Measurements from ENCODE around the gene WDSUB1. TPM values are rescaled to one million over a fixed set of nuclear protein-coding genes. Genes with fewer than 3 reads are reported as not detected.

The WDSUB1 gene
- total RNA-seq, 2 experiments from 2014 or later: 3.7 to 5.3 TPM

DNA sequence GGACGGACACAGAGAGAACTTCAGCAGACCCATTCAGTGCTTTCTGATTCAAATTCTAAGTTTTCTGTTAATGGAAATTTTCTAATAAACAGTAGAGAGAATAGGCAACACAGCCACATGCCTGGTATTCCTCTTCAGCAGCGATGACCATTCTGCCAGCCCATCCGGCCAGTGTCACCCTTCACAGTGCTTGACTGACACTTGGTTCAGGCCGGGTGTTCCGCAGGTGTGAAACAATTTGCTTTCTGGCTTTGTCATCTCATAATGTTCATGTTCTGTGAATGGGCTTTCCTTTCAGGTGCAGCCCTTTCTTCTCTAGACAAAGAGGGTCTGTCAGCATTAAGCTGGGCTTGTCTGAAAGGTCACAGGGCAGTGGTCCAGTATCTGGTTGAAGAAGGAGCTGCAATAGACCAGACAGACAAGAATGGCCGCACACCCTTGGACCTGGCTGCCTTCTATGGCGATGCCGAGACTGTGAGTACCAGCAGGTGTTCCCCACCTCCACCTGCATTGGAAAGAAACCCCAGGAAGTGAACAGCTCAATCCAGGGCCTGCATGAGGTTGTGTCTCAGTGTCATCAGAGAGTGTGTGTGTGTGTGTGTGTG, 67.0 kb downstream of the WDSUB1 start:
- CTCF ChIA-PET (ENCODE audit: unreplicated experiment): no interaction called here
- POLR2A ChIA-PET: interaction anchor here (0.6 kb wide), 1 partner anchor 14 kb away, joined by 3 read pairs; no protein-coding TSS in a partner anchor
- H3K4me1 ChIP-seq (ENCODE audit: insufficient read depth, low read length, poor library complexity, severe bottlenecking): no peaks in the 10 kb centered on the region
- no peak overlapping the region for H2AFZ ChIP-seq (ENCODE audit: low read length)
- H3K27ac ChIP-seq (ENCODE audit: low read depth, low read length, poor library complexity, severe bottlenecking): no peak overlapping the region
- TF ChIP-seq, protein P1, sequence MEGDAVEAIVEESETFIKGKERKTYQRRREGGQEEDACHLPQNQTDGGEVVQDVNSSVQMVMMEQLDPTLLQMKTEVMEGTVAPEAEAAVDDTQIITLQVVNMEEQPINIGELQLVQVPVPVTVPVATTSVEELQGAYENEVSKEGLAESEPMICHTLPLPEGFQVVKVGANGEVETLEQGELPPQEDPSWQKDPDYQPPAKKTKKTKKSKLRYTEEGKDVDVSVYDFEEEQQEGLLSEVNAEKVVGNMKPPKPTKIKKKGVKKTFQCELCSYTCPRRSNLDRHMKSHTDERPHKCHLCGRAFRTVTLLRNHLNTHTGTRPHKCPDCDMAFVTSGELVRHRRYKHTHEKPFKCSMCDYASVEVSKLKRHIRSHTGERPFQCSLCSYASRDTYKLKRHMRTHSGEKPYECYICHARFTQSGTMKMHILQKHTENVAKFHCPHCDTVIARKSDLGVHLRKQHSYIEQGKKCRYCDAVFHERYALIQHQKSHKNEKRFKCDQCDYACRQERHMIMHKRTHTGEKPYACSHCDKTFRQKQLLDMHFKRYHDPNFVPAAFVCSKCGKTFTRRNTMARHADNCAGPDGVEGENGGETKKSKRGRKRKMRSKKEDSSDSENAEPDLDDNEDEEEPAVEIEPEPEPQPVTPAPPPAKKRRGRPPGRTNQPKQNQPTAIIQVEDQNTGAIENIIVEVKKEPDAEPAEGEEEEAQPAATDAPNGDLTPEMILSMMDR (conservative IDR thresholded peaks at IDR 0.05; ENCODE audit: low read length): no peak
- TF ChIP-seq EZH2phosphoT487 (IDR thresholded peaks at IDR 0.05; ENCODE audit: borderline replicate concordance, low read depth, low read length): no peak
- H3K79me2 ChIP-seq (ENCODE audit: insufficient read depth, low read depth, low read length): no peaks in the 10 kb centered on the region
- BruUV-seq (replicated peaks): no TSS peak
- H3K4me2 ChIP-seq (ENCODE audit: low read length): no peak overlapping the region
- intact Hi-C loops (cut with micrococcal nuclease; ENCODE audit: unreplicated experiment): no loop called here
- no peaks in the 10 kb centered on the region for H3K9me3 ChIP-seq (ENCODE audit: low read length)
- no peaks in the 10 kb centered on the region for H4K20me1 ChIP-seq (ENCODE audit: insufficient read depth, low read length)
- DNase-seq (ENCODE audit: low spot score): no peak
- H3K36me3 ChIP-seq (ENCODE audit: insufficient read depth, low read length): no peaks in the 10 kb centered on the region
- no peak overlapping the region for H3K4me3 ChIP-seq (ENCODE audit: low read depth, low read length, poor library complexity, severe bottlenecking)
- no peaks in the 10 kb centered on the region for H3K9me2 ChIP-seq (ENCODE audit: insufficient read depth, low read length)

DNA sequence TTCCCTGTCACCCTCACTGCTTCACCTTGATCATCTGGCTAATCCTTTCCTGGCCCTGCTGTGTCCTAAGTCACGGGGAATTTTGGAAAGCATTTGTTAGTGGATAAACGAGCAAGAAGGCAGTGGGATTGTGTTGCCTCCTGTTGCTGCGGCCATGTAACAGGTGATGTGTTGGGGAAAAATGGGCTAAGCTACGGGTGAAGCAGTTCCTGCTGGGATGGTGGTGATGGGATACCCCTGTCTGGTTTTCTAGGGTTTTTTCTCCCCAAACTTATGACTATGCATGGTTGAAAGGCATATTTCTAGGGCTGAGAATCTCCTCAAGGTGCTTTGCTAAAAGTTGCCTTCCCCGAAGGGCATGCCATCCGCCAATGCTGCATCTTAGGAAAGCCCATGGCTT, 68.1 kb downstream of the WDSUB1 start:
- CTCF ChIA-PET (ENCODE audit: unreplicated experiment): no interaction called here
- Histone ChIP-seq H3K79me2 (ENCODE audit: insufficient read depth, low read depth, low read length) (no peaks in the 10 kb centered on the region), H3K9me3 (ENCODE audit: low read length) (no peaks in the 10 kb centered on the region), H3K4me2 (ENCODE audit: low read length) (no peak overlapping the region), H3K4me3 (ENCODE audit: low read depth, low read length, poor library complexity, severe bottlenecking) (no peak overlapping the region), H2AFZ (ENCODE audit: low read length) (no peak overlapping the region), H3K9me2 (ENCODE audit: insufficient read depth, low read length) (no peaks in the 10 kb centered on the region), H3K36me3 (ENCODE audit: insufficient read depth, low read length) (no peaks in the 10 kb centered on the region), H4K20me1 (ENCODE audit: insufficient read depth, low read length) (no peaks in the 10 kb centered on the region), H3K27ac (ENCODE audit: low read depth, low read length, poor library complexity, severe bottlenecking) (no peak overlapping the region), H3K4me1 (ENCODE audit: insufficient read depth, low read length, poor library complexity, severe bottlenecking) (no peaks in the 10 kb centered on the region)
- no peak for DNase-seq (ENCODE audit: low spot score)
- no peak for TF ChIP-seq EZH2phosphoT487 (IDR thresholded peaks at IDR 0.05; ENCODE audit: borderline replicate concordance, low read depth, low read length)
- TF ChIP-seq, protein P1 (conservative IDR thresholded peaks at IDR 0.05; ENCODE audit: low read length): no peak
- intact Hi-C loops (cut with micrococcal nuclease; ENCODE audit: unreplicated experiment): no loop called here
- POLR2A ChIA-PET: no interaction called here
- no TSS peak for BruUV-seq (replicated peaks)

DNA sequence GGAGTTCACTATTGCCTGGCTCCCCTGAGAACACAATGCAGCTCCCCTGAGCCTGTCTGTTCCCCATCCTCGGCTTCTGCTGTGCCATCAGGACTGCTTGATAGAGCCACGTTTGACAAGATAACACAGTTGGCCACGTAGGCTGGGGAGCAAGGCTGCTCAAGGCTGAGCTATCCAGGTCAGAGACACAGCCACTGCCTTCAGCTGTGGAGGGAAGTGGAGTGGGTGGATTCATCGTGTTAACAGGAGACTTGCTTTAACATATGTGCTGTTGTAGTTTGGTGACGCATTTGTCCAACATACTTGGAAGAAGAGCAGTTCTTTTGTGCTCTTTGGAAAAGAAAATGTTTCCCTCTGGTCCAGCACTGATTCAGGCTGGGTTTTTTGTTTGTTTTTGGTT, 68.8 kb downstream of the WDSUB1 start:
- no peak overlapping the region for H3K4me3 ChIP-seq (ENCODE audit: low read depth, low read length, poor library complexity, severe bottlenecking)
- no peaks in the 10 kb centered on the region for H3K4me1 ChIP-seq (ENCODE audit: insufficient read depth, low read length, poor library complexity, severe bottlenecking)
- no TSS peak for BruUV-seq (replicated peaks)
- H3K9me2 ChIP-seq (ENCODE audit: insufficient read depth, low read length): no peaks in the 10 kb centered on the region
- no peaks in the 10 kb centered on the region for H3K9me3 ChIP-seq (ENCODE audit: low read length)
- no peak for TF ChIP-seq EZH2phosphoT487 (IDR thresholded peaks at IDR 0.05; ENCODE audit: borderline replicate concordance, low read depth, low read length)
- TF ChIP-seq, protein P1 (conservative IDR thresholded peaks at IDR 0.05; ENCODE audit: low read length): no peak
- no peak overlapping the region for H3K4me2 ChIP-seq (ENCODE audit: low read length)
- no peak for DNase-seq (ENCODE audit: low spot score)
- intact Hi-C loops (cut with micrococcal nuclease; ENCODE audit: unreplicated experiment): no loop called here
- ChIA-PET CTCF (ENCODE audit: unreplicated experiment) (no interaction called here), POLR2A (interaction anchor here (0.6 kb wide), 1 partner anchor 10 kb away, joined by 9 read pairs; no protein-coding TSS in a partner anchor)
- H2AFZ ChIP-seq (ENCODE audit: low read length): no peak overlapping the region
- no peaks in the 10 kb centered on the region for H3K36me3 ChIP-seq (ENCODE audit: insufficient read depth, low read length)
- H4K20me1 ChIP-seq (ENCODE audit: insufficient read depth, low read length): no peaks in the 10 kb centered on the region
- no peaks in the 10 kb centered on the region for H3K79me2 ChIP-seq (ENCODE audit: insufficient read depth, low read depth, low read length)
- H3K27ac ChIP-seq (ENCODE audit: low read depth, low read length, poor library complexity, severe bottlenecking): no peak overlapping the region
